AG10803 (cell line): Measurements from ENCODE around the gene ARL5B.

Experiments used
- DNase-seq: peaks from one replicate; pipeline ENCODE4 v3.0.0; 2010; ENCODE audit warnings: low read depth
- H3K4me3 ChIP-seq: 2 replicates; pipeline ENCODE4 v1.5.1; 2011; ENCODE audit warnings: mild to moderate bottlenecking, low read length, control low read depth
- CTCF ChIP-seq: conservative IDR thresholded peaks from 2 replicates; pipeline ENCODE4 v1.5.1; 2011; ENCODE audit warnings: mild to moderate bottlenecking, low read length, control low read depth, inconsistent platforms

Gene ARL5B

GRCh38 chr10:18660816-18661431 lies 1.7 kb downstream of the ARL5B start:
- H3K4me3 ChIP-seq, result peak overlapping the region; percentile 93
- TF ChIP-seq CTCF, result no peak
- no peak for DNase-seq

- TF ChIP-seq CTCF, result no peak
- DNase-seq, result no peak
- H3K4me3 ChIP-seq, result no peak overlapping the region
Measured at GRCh38 chr10:18664841-18665478, 5.7 kb downstream of the ARL5B start.

- DNase-seq, result peak; percentile 17
- H3K4me3 ChIP-seq, result no peak overlapping the region
Measured at GRCh38 chr10:18665815-18666558, 6.8 kb downstream of the ARL5B start.

GRCh38 chr10:18666810-18667209 lies 7.6 kb downstream of the ARL5B start:
- H3K4me3 ChIP-seq, result no peak overlapping the region
- TF ChIP-seq CTCF, result no peak
- DNase-seq, result peak; percentile 70

More at GRCh38 chr10:18665815-18666558, 6.8 kb downstream of the ARL5B start:
- no peak for TF ChIP-seq CTCF

GRCh38 chr10:18668026-18668425 lies 8.8 kb downstream of the ARL5B start:
- no peak overlapping the region for H3K4me3 ChIP-seq
- no peak for TF ChIP-seq CTCF
- no peak for DNase-seq

GRCh38 chr10:18675086-18675801 lies 16.0 kb downstream of the ARL5B start:
- no peak for DNase-seq
- no peak for TF ChIP-seq CTCF
- no peak overlapping the region for H3K4me3 ChIP-seq
